ENCODE measurements around the gene SHC3.

The SHC3 gene

DNA sequence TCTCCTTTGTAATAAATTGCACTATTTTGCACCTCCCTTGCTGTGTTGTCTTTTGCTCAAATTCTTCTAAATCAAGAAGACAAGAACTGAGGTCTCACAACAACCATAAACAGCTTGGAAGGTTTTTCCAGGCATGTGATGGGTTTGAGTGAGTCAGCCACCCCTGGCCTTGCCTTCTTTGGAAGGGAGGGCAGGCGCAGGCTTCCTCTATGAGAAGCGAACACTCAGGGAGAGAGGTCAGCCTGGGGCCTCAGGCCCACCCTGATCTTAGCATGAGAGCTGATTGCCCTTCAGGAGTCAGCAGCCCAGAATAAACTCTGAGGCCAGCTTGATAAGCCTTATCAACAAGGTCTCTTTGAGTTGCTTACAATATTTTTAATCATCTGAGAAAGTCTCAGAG is 155.7 kb downstream of the SHC3 start:
- DNase-seq: no peak
- no peak for ATAC-seq

DNA sequence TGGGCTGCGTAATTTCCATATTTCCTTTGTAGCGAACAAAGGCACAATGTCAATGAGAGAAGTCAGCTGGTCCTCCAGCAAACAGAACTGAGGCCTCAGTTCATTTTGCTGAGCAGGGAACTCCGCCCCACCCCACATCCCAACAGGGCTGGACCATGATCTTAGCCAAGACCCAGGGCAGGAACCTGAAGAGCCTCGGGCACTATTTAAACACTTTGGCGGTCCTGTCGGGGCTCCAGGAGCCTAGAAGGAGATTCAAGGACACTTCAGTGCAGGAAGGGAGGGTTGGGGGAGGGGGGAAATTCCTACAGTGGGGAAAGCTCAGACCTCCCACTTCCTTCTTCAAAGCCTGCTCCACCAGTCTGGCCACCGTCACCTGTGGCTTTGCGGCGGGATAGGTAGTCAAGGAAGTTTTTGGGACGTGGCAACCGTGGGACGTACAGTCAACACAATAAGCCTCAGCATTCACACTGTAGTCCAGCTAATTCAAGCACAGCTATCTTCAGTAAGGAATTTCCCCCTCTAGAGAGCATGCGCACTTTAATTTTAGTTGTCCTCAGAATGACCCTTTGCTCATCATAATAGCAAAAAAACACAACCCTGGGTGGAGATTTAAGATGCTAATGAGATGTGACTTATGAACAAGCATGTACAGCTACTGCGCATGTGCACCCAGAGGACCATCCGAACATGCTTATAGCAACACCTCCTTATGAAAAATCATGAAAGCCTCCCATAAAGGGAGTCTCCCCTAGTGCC is 156.4 kb downstream of the SHC3 start:
- no peak for ATAC-seq
- no peak for DNase-seq

DNA sequence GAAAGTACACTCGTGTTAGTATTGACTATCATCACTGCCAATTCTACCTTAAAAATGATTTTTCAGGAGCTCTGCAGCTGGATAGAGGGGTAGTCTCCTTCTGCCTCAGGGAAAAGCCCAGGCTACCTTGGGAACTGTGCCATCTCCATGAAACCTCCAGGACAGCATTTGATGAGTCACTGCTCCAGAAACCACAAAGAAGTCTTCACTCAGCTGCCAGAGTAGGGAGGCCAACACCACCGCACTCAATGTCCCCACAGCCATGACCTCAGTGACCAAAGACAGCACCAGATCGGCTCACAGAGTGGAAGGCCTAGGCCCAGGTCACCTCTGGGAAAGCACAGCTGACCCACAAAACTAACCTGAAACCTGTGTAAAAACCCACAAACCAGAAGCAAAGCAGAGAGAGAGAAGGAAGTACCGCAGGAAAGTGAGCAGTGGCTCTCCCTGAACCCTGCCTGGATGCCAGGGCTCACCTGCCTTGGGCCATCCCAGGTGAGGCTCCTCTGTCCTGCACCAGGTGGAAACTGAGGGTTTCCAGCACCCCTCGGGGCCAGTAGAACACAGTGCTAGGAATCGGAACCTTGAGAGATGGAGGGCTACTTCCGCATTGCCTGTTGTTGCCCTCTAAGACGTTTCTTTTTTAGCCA is 157.3 kb downstream of the SHC3 start:
- ATAC-seq: no peak
- DNase-seq: no peak

DNA sequence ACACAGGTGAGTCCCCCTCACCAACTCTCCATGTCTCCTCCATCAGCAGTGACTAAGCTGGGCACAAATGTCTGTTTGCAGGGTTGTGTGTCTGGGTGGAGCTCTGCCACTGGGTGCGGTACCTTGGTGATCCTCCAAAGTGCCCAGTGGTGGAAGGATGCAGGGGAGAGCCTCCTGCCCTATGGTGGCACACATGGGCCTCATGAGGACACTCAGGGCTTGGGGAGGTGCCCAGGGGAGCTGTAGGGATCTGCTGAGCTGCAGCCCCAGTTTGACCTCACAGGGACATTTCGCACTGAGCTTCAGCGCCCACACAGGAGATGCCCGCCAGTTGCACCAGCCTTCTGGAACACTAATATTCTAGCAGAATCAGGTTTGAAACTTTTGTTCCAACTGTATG is 157.9 kb downstream of the SHC3 start:
- no peak for DNase-seq
- ATAC-seq: no peak

DNA sequence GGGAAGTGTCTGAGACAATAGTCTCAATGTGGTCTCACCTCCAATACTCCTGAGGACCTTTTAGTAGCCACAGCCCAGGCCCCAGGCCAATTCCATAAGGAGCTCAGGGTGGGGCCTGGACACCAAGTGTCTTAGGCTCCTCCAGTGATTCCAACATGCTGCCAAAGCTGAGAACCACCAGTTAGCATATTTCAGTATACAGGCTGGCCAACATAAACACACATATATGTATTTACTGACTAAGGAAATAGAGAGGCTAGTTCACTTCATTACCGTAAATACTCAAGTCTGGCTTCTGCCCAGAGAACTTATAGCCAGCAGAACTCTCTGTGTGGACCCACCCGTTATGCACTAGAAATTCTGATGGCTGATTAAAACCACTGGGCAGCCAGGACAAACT is 163.3 kb downstream of the SHC3 start:
- no peak for ATAC-seq

DNA sequence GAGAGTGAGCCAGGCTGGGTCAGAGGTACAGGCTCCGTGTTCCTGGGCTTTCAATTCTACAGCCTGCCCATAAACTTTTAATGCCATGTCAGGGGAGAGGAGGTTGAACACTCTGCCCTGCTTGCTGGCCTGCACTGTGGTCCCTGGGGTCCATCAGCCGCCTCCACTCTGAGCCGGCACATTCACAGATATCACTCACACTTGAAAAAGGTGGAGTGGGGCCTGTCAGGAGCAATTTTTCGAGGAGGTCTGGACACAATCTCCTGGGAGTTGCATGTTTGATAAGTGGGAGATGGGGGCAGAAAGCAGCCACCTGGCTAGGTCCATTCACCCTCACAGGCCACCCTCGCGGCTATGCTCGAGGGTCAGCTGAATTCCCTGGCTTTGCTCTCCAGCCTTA is 164.5 kb downstream of the SHC3 start:
- ATAC-seq (no peak), DNase-seq (no peak)

More for the DNA sequence above, 163.3 kb downstream of the SHC3 start:
- no peak for DNase-seq

DNA sequence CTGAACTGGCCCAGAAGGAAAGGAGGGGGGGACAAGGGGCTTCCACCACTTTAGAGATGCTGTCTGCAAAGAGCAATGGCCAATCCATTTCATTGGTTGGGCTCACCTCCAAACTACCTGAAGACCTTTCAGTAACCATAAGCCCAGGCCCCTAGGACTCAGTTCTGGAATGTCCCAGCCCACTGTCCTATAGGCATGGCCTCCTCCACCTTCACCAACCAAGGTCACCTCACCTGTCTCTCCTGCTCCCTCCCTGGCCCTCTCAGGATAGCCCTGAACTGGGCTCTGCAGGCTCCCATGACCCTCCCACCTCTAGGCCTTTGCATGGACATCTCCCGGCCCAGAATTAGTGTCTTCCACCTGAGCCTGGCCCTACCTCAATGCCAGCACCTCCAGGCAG is 165.0 kb downstream of the SHC3 start:
- ATAC-seq: no peak
- no peak for DNase-seq

DNA sequence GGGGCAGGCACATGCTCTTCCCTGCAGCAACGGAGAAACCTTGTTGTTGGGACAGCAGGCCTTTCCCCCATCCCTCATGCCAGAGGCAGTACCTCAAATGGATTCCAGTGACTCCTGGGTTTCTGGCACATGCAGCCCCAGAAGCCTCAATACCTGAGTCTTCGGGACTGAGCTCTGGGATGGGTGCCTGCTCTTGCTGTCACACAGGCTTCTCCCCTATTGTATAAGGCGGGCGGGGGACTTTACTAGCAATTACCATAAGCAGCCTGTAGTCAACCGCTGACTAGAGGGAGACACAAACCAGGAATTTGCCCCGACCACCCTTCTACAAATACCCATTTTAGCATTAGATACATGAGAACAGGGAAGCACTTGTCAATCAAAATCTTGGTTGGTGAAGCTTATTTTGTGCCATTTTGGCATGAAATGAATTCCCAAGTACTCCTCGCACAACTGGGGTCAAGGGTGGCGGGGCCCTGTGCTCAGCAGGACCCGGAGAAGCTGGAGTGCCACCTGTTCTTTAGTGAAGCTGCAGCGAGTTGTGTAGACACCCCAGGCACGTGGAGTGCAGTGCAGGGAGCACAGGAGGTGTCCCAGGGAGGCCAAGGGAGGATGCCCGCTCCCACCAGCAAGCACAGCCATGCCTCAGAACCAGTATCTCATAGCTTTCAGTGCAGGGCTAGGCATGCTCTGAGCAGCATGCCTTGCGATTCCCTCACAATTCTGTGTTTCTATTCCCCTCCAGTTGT is 166.2 kb downstream of the SHC3 start:
- DNase-seq (no peak), ATAC-seq (no peak)

DNA sequence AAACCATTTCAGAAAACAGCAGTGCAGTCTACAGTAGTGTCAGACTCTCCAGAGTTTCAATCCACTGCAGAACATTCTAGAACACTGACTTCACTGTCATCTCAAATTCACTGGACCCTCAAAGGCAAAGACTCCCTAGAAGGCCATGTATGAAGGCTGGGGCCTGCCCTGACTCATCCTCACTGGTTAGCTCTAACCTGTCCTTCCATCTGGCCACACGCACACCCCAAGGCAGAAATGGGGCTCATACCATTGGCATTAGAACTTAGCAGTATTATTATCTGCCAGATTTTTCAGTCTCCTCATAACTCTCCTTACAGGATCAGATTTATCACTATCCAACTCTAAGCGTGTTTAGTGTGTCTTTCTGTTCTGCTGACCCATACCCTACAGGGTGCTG is 166.9 kb downstream of the SHC3 start:
- DNase-seq: no peak
- no peak for ATAC-seq

DNA sequence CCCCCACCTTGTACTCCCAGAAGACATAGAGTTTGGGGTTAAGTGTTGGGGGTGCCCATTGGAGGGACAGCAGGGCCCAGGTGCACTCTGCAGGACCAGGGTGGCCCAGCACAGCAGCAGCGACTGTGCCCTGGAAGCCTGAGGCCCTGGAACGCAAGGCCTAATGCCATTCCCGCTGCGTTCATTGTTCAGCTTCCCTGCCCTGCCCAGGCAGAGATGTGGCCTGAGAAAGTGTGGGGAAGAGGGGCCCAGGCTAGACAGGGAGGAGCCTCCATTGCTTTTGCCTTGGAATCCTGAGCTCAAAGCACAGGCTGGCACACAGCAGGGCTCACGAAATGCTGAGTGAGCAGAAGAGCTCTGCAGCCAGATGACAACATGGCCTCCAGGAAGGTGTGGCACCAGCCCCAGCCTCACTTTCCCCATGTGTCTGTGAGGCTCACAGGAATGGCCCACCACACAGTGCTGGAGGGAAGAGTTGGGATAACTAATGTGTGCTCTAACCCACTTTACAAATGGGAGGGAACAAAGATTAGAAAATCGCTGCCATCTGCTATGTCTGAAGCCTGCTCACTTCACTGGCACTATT is 168.0 kb downstream of the SHC3 start:
- DNase-seq (no peak), ATAC-seq (no peak)

DNA sequence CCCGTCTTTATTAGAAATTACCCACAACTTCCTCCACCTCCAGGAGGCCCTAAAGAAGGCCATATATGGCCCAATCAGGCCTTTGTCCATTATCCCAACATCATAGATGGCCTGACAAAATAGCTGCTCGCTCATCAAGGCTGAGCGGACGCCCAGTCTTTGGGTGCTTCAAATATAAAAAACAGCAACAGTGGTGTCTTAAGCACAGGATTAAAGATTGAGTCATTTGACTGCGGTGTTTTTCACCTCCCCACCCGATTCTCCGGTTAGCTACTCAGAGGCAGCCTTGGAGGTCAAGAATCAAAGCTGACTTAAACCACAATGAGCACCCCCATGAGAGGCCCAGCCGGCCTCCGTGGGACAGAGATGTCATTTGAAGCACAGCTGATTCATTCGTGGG is 168.6 kb downstream of the SHC3 start:
- no peak for ATAC-seq

DNA sequence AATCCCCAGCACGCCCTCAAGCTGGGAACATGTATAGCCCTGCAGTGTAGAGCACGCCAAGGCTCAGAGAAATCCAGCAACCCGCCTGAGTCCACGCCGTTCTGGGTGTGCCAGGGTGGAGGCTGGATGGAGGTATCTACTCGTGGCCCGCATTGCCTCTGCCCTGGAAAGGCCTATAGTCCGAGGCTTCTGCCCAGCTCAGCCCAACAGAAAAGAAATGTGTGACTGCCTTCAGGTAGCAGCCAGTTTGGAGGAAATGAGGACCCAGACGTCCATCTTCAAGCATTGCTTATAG is 169.1 kb downstream of the SHC3 start:
- no peak for ATAC-seq
- DNase-seq: no peak

More for the DNA sequence above, 168.6 kb downstream of the SHC3 start:
- DNase-seq: no peak

DNA sequence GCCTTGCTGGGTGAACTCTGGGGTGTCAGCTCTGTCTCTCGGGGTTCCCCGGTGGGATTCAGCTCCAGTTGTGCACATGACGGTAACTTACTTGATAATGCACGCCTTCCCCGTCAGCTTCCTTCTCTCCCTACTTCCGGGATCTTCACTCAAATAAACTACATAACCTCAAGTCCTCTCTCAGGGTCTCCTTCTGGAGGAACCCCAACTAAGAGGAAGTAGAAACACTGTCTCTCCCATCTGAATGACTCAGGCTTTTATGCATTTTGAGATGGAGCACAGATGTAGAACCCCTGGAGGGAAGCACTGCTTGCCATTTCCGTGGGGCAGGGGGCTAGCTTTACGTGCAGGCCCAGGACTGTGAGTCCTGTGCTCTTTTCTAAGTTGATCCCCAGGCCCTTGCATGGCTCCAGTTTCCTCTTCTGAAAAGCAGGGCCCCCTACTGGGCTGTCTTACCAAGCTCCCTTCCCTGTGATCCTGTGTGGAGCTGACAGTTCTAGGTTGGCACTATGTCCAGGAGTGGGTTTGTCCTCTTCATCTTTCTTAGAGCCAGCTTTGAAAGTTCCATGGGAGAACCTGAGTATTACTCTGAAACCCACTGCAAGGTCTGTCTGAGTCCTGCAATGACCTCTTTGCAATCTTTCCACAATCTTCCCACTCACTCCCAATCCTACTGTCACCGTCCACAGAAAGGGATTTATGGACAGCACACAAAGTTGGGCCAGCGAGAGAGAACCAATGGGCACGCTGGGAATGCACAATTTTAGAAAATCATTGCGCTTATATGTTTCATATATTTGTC is 169.7 kb downstream of the SHC3 start:
- DNase-seq: no peak
- ATAC-seq: no peak

DNA sequence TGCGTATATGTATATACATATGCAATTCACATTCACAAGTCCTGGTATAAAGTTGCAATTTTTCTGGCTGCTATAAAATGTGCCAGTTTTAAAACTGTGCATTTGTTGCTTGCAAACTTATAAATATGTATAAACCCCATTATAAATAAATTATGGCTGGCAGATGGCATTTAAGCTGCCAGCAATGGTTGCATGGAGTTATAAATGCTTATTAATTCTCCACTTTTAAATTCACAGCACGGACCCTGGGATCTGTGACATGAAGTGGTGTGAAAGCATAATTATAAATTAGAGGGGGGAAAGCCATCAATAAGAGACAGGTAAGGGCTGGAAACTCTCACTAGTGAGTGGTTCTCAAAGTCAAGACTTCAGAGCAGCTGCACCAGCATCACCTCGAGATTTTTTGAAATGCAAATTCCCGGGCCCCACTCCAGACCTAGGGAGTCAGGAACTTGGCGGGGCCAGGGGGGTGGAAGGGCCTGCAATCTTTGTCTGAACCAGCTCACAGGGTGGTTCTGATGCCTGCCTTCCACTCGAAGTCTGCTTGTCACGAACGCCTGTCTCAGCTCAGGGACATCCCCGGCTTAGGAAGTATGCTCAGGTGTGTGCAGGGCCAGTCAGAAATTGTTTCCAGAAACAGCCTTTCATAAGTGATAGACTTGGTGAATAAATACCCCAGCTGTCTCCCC is 170.4 kb downstream of the SHC3 start:
- ATAC-seq (no peak), DNase-seq (no peak)

DNA sequence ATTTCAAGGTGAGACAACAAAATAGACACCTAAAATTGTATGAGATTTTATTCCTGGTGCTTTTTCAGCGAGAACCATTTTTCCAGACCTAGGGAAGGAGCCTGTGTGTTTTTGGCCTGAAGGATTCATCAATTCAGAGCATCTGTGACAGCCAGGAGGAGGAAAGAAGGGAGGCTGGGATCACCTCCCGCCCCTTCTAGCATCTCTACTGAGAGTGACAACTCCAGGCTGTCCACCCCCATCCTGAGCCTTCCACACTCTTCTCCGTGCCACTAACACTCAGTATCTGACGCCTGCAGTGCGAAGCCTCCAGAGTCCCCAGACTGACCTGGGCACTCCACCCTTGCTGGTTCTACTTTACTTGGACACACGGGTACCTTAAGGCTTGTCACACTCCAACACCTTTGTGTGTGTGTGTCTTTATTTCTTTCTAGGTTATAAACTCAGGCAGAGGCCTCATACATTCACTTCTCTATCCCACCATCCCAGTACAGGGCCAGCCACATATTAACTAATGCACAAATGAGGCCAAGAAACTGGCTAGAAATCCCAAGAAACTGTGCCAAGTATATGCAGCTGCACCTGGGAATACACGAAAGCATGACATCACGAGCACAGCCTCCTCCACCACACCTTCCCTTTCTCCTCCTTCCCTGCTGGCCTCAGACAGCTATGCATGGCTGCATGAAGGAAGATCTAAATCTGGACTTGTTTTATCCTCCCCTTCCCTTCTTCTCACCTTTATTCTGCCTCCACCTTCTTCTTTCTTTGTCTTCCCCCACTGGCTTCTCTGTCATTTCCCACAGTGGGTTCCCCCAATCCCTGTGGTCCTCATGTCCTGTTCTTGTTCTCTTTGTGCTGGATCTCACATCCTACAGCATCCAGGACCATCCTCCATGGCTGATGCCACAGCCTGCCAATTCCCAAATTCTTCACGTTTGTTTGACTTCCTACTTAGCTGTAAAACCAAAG is 171.3 kb downstream of the SHC3 start:
- DNase-seq (no peak), ATAC-seq (no peak)

DNA sequence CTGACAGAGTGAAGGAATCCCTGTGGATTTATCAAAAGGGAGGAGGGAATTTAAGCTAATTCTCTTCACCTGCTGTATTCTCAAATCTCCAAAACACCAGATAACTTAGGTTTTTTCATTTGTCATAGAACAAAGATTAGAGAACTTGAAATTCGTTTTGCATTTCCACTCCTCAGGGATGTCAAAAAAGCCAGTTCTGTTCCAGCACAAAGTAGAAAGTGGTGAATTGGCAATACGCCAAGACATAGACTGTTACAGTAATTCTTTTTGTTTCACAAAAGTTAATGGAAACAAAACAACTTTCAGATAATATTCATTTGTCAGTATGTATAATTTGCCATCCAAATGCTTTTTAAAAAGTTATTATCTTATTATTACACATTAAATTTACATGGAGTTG is 172.4 kb downstream of the SHC3 start:
- DNase-seq (no peak), ATAC-seq (no peak)

DNA sequence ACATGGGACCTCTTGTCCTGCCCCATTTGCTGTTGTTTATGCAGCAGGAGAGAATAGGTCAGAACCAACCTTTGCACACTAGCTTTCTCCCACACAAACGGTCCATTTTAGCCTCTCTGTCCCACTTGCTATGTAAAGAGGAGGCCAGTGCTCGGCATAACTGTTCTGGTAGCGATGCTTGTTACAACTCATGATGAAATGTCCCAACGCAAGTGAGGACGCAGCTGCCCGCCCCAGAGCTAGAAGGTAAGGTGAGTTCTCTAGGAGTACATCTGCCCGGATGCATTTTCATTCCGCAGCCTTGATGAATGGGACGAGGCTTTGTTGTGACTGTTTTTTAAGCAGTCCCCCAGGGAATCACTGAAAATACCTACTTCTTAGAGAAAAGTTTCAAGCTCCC is 173.3 kb downstream of the SHC3 start:
- no peak for ATAC-seq
- no peak for DNase-seq

DNA sequence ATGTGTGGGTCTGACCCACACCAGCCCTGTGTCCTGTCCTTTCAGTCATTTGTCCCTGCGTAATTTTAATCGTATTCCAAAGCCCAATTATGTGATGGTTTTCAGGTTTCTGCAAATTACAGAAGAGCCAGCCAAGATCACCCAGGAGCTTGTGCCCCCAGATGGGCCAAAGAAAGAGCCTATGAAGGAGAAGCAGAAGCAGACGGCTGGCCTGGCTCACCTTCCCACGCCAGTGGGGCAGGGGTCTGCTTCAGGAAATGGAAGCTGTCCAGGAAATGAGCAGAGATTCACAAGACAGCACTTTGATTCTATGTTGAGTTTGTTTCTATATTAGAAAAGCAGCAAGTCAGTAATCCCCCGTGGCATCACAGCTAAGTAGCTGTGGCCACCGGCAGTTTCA is 175.6 kb downstream of the SHC3 start:
- ATAC-seq: no peak
- no peak for DNase-seq

DNA sequence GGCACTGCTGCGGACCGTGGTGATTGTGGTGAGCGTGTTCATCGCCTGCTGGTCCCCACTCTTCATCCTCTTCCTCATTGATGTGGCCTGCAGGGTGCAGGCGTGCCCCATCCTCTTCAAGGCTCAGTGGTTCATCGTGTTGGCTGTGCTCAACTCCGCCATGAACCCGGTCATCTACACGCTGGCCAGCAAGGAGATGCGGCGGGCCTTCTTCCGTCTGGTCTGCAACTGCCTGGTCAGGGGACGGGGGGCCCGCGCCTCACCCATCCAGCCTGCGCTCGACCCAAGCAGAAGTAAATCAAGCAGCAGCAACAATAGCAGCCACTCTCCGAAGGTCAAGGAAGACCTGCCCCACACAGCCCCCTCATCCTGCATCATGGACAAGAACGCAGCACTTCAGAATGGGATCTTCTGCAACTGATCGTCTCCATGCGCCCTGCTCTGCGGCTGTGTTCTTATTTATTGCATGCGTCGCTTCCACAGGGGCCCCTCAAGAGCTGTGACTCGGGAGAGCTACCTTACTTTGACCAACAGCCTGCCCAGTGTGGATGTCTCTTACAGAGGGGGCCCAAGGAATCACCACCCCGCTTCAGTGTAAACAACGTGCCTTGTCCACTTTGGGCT is 176.6 kb downstream of the SHC3 start:
- ATAC-seq (no peak), DNase-seq (no peak)

Measured in stimulated activated naive CD8-positive, alpha-beta T cell treated with anti-CD3 and anti-CD28 coated beads, Interleukin-15, Interleukin-2, amounts not matched to agents 100 U/mL and 50 U/mL, for 24 hours (primary cell).